Heart left ventricle (tissue), 16 donors: ENCODE results near the gene WDFY3. TPM values are rescaled to one million over a fixed set of nuclear protein-coding genes. Genes with fewer than 3 reads are reported as not detected.
"Not testable (repeated sequence)": the region's sequence is repeated elsewhere in the genome, so short reads cannot be mapped to it uniquely, and the experiment has no call there.

Experiments used
- ATAC-seq, 4 donors: fragments of 200-7000 bp; cut with Tn5 transposase; one replicate each; pipeline ENCODE4 v1.9.1; 2020 to 2022; ENCODE audit warnings: moderate library complexity in 4 of 4, mild to moderate bottlenecking in 3 of 4, moderate number of reproducible peaks in 1 of 4
- DNase-seq, 5 donors: peaks; one replicate each; pipeline ENCODE4 v3.0.0-alpha.2; 2020
- H3K27ac ChIP-seq, 12 donors: fragments of 200-600 bp; sonication (generic) in 4 of 12; one replicate each; pipeline versions ENCODE4 v1.5.0 to v1.8.0; 2016 to 2022; ENCODE audit warnings: mild to moderate bottlenecking in 2 of 12
- H3K27me3 ChIP-seq, 9 donors: fragments of 200-600 bp; sonication (generic) in 2 of 9; one replicate each; pipeline versions ENCODE4 v1.5.1 to v1.8.0; 2016 to 2022; ENCODE audit warnings: mild to moderate bottlenecking in 3 of 9
- H3K36me3 ChIP-seq, 9 donors: fragments of 200-600 bp; sonication (generic) in 2 of 9; one replicate each; pipeline versions ENCODE4 v1.5.0 to v1.8.0; 2018 to 2022; ENCODE audit warnings: mild to moderate bottlenecking in 2 of 9
- H3K4me1 ChIP-seq, 12 donors: fragments of 200-600 bp; sonication (generic) in 4 of 12; one replicate each; pipeline versions ENCODE4 v1.5.0 to v1.8.0; 2016 to 2022; ENCODE audit warnings: mild to moderate bottlenecking in 3 of 12
- H3K4me3 ChIP-seq, 12 donors: fragments of 200-600 bp; sonication (generic) in 4 of 12; one replicate each; pipeline versions ENCODE4 v1.5.0 to v1.8.0; 2017 to 2022; ENCODE audit warnings: mild to moderate bottlenecking in 9 of 12, moderate library complexity in 4 of 12
- H3K9me3 ChIP-seq, 12 donors: fragments of 200-600 bp; sonication (generic) in 4 of 12; one replicate each; pipeline versions ENCODE4 v1.5.0 to v1.8.0; 2016 to 2022; ENCODE audit warnings: mild to moderate bottlenecking in 1 of 12
- POLR2A ChIP-seq, 2 donors: fragments of 450-650 bp; IDR thresholded peaks; one replicate each; pipeline ENCODE4 v1.6.1; 2017; ENCODE audit warnings: antibody characterized with exemption in 2 of 2, mild to moderate bottlenecking in 2 of 2, moderate library complexity in 2 of 2
- WGBS, 4 donors: extraction: QIAGEN DNeasy Blood & Tissue Kit in 2 of 4; methylation state at CpG; one replicate each; pipeline versions ENCODE4 v1.1.5 to v1.1.7; 2013 to 2018; 5-methylcytosine and 5-hydroxymethylcytosine counted together
- intact Hi-C, 10 donors: fragments of 100-400 bp; cut with DNase I; formaldehyde crosslinking; loops; one replicate each; pipeline versions ENCODE4 v1.11.1 to v1.14.2; 2022
- polyA plus RNA-seq, 2 donors: library from polyadenylated mRNA; stranded (reverse); fragments of 200-250 nt; gene quantifications; one replicate each; pipeline ENCODE4 v1.2.3, GENCODE V29; 2013
- total RNA-seq, 9 donors: library from RNA; depleted of rRNA in 2 of 9; stranded (reverse); fragments of >200 nt in 2 of 9; fragmentation: NEBNext Ultra II Directional in 3 of 9; extraction: Animal tissue kit (Norgen Biotek cat#: 25700) in 3 of 9; gene quantifications; one replicate each; pipeline versions ENCODE4 v1.1.0 to v1.2.4, GENCODE V29; 2016 to 2023
- TF ChIP-seq, protein P1 (sequence below), 12 donors: fragments of 200-600 bp; sonication (generic) in 4 of 12; IDR thresholded peaks; one replicate each; pipeline versions ENCODE4 v1.5.0 to v1.8.0; 2018 to 2022; ENCODE audit warnings: antibody characterized with exemption in 12 of 12, mild to moderate bottlenecking in 5 of 12
- donor health status: ischemic (EF 13 %, LVEDD 7.1; RV severe dilation, severe dysfunction).
- donor health status: healthy with polysubstance abuse.
- donor health status: DM: no; HTN: yes; CAD: no.
- donor health status: DM: no; HTN: no; CAD: no.
- donor health status: ischemic (EF 25% LVEDD 6.9; RV normal size, moderate dysfunction).
- donor health status: ischemic (EF 25% LVEDD 5.7; RV mildly dilated, moderate dysfunction).
- donor health status: healthy.
- donor health status: DM: yes; HTN: yes; CAD: no.
- donor health status: ischemic (EF 35%, LVEDD 5.7; RV mildly dilated, moderate dysfunction).
- donor health status: nonischemic (EF 11% LVEDD 7.7; RV severe dilation, severe dysfunction).
- donor health status: DM: yes; HTN: yes; CAD: no.
- donor health status: PGD.
- donor health status: ischemic (EF 29% LVEDD 5.4; RV normal size, mild dysfunction).
- donor health status: nonischemic (EF 23%, LVEDD 6.1; RV moderate dilation, normal function).

Gene WDFY3
- total and polyA plus RNA-seq, 11 donors: 5.0 to 103 (median 40.4) TPM

- peaks cover 0 to 46% (median 33%) of the 10 kb centered on the region in 9 donors for H3K36me3 ChIP-seq
- no peak overlapping the region for H3K4me3 ChIP-seq
- 94 to 100% (median 95%) methylated on average over 1 of the region's 1 CpG for WGBS, 4 donors
- no peak for ATAC-seq
- no peaks in the 10 kb centered on the region for H3K9me3 ChIP-seq
- peaks cover 0 to 19% (median 0%) of the 10 kb centered on the region in 12 donors for H3K4me1 ChIP-seq
- no peak for DNase-seq
- H3K27me3 ChIP-seq: no peaks in the 10 kb centered on the region
- intact Hi-C loops: loop anchor here in 2 of 10 donors (10.0 kb wide), 2 partner anchors 48 to 118 kb away; partner anchors contain the start of gene WDFY3 (in 1 of the 2)
- TF ChIP-seq POLR2A (IDR thresholded peaks at IDR 0.05): no peak
- TF ChIP-seq, protein P1, sequence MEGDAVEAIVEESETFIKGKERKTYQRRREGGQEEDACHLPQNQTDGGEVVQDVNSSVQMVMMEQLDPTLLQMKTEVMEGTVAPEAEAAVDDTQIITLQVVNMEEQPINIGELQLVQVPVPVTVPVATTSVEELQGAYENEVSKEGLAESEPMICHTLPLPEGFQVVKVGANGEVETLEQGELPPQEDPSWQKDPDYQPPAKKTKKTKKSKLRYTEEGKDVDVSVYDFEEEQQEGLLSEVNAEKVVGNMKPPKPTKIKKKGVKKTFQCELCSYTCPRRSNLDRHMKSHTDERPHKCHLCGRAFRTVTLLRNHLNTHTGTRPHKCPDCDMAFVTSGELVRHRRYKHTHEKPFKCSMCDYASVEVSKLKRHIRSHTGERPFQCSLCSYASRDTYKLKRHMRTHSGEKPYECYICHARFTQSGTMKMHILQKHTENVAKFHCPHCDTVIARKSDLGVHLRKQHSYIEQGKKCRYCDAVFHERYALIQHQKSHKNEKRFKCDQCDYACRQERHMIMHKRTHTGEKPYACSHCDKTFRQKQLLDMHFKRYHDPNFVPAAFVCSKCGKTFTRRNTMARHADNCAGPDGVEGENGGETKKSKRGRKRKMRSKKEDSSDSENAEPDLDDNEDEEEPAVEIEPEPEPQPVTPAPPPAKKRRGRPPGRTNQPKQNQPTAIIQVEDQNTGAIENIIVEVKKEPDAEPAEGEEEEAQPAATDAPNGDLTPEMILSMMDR (IDR thresholded peaks at IDR 0.05): no peak
- no peak overlapping the region for H3K27ac ChIP-seq
Observed at GRCh38 chr4:84846985-84847384, 119.5 kb downstream of the WDFY3 start.

DNA sequence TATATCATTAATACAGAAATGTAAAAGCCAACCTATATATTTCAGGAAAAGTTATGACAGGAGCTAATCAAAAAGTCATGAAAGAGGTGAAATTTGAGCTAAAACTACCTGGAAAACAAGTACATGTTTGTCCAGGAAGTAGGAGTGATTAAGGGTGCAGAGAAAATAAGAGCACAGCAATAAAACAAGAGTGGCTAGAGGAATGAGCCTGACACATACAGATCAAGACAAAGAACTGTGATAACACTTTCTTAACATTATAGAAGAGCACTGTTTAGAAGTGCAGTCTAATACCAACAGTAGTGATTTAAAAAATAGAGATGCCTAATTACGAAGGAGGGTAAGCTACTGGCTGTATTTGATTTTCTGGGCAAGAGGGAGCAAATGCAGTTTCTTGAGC lies 125.1 kb downstream of the WDFY3 start:
- ATAC-seq: no peak
- Histone ChIP-seq H3K36me3 (peaks cover 0 to 59% (median 31%) of the 10 kb centered on the region in 9 donors), H3K4me3 (no peak overlapping the region), H3K9me3 (no peaks in the 10 kb centered on the region), H3K27ac (no peak overlapping the region), H3K27me3 (no peaks in the 10 kb centered on the region), H3K4me1 (peaks cover 0 to 5% (median 0%) of the 10 kb centered on the region in 12 donors)
- TF ChIP-seq, protein P1 (IDR thresholded peaks at IDR 0.05): no peak
- no peak for TF ChIP-seq POLR2A (IDR thresholded peaks at IDR 0.05)
- intact Hi-C loops: loop anchor here in 2 of 10 donors (10.0 kb wide), 2 partner anchors 53 to 123 kb away; partner anchors contain the start of gene WDFY3 (in 1 of the 2)
- DNase-seq: no peak
- 91 to 99% (median 97%) methylated on average over 1 of the region's 1 CpG for WGBS, 4 donors

DNA sequence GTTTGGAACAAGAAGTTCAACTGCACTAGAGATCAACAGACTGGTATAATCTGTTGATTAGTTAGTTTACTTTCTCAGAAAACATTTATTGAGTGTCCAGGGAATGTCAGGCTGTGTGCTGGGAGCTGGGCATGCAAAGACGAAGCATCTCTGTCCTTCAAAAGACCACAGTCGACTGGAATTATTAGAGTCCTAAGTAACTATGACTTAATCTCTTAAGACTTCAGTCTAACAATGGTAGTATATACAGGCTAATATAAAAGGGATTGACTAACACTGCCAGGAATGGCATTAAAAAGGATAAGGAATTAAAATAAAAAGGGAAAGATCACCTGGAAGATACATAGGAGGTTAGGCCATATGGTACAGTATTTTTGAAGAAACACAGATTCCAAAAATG lies 128.7 kb downstream of the WDFY3 start:
- Histone ChIP-seq H3K27me3 (no peaks in the 10 kb centered on the region), H3K27ac (no peak overlapping the region), H3K36me3 (peaks cover 0 to 60% (median 30%) of the 10 kb centered on the region in 9 donors), H3K4me1 (peaks cover 0 to 5% (median 0%) of the 10 kb centered on the region in 12 donors), H3K9me3 (no peaks in the 10 kb centered on the region), H3K4me3 (no peak overlapping the region)
- TF ChIP-seq POLR2A (IDR thresholded peaks at IDR 0.05): no peak
- TF ChIP-seq, protein P1 (IDR thresholded peaks at IDR 0.05): no peak
- no peak for DNase-seq
- no peak for ATAC-seq
- 45 to 57% (median 51%) methylated on average over 2 of the region's 2 CpGs for WGBS, 4 donors
- intact Hi-C loops: no loop called here

DNA sequence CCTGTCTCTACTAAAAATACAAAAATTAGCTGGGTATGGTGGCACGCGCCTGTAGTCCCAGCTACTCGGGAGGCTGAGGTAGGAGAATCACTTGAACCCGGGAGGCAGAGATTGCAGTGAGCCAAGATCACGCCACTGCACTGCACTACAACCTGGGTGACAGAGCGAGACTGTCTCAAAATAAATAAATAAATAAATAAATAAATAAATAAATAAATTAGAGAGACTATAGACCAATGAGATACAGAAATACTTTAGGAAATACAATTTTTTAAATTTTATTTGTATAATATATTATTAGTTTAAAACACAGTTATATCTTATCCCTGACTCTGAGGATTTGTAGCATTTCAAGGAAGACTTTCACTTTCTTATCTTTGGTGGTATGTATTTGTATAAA lies 136.9 kb downstream of the WDFY3 start:
- ATAC-seq, H3K4me1 ChIP-seq, H3K9me3 ChIP-seq, intact Hi-C loops, H3K27ac ChIP-seq, H3K27me3 ChIP-seq, DNase-seq, H3K4me3 ChIP-seq: not testable (repeated sequence)
- 94 to 99% (median 96%) methylated on average over 6 of the region's 6 CpGs for WGBS, 4 donors
- peaks cover 0 to 70% (median 47%) of the 10 kb centered on the region in 9 donors for H3K36me3 ChIP-seq

DNA sequence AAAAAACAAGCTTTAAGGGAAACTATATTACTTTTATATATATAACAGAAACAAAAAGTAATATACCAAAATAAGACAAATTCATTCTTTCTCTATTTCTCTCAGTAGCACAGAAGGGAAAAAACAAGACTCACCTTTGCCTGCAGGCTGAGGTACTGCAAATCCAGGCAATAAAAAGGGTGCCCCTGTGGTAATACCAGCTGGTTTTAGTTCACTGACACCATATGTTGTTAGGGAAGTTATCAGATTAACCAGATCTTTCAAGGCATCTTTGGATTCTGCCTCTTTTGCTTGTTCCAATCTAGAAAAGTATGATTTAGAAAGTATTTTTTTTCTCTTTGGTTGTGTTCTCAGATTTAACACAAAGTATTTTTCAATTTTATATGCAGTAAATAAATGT lies 139.8 kb downstream of the WDFY3 start:
- TF ChIP-seq POLR2A (IDR thresholded peaks at IDR 0.05): no peak
- TF ChIP-seq, protein P1 (IDR thresholded peaks at IDR 0.05): no peak
- no peaks in the 10 kb centered on the region for H3K4me1 ChIP-seq
- peaks cover 0 to 64% (median 48%) of the 10 kb centered on the region in 9 donors for H3K36me3 ChIP-seq
- intact Hi-C loops: no loop called here
- H3K27ac ChIP-seq: no peak overlapping the region
- DNase-seq (no peak), ATAC-seq (no peak)
- H3K9me3 ChIP-seq: no peaks in the 10 kb centered on the region
- H3K27me3 ChIP-seq: no peaks in the 10 kb centered on the region
- H3K4me3 ChIP-seq: no peak overlapping the region
